ENCODE data around the gene CTDSPL.

CTDSPL gene

DNA sequence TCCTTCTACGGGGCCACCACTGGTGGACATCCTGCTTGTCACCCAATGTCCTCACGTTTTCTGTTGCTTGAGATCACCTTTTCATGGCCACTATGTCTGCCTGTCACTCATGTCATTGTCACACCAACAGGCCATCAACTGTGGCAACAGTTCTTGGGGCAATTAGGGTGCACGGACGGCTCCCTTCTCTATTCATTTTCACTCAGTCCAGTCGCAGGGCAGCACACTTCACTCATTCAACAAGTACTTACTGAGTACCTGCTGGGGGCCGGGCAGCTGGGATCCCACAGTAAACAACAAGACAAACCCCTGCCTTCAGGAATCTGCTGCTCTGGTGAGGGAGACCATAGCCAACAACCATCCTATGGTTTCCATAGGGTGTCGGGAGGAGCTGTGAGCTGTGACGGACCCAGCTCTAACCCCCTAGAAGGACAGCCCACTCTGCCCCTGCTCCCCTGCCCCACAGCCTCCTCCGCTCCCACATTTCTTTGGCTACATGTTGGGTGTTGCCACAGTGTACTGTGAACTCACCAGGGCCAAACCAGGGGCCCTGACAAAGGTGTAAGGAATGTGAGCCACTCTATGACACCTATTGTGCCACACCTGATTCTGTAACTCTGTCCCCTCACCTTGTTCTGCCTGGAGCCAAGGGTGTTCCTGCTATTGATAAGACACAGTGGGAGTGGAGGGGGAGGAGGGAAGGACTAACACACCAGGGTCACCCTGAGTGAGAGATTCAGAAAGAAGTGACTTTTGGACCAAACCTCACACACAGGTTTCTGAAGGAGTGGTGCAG, 130.8 kb downstream of the CTDSPL start:
- no peak overlapping the region for H3K27ac ChIP-seq (ENCODE audit: low read length)
- H3K9ac ChIP-seq (ENCODE audit: low read length): no peak overlapping the region
- no peak overlapping the region for H3K4me2 ChIP-seq (ENCODE audit: low read depth, low read length)
- no peak overlapping the region for H3K4me3 ChIP-seq (ENCODE audit: low read length)
- no peaks in the 10 kb centered on the region for H4K20me1 ChIP-seq (ENCODE audit: insufficient read depth, low read length)
- 0 out of 2 replicates have a peak, but pooled peaks cover 5% of the 10 kb centered on the region for H3F3A ChIP-seq (ENCODE audit: insufficient read depth, low read length)
- TF ChIP-seq, protein P1, sequence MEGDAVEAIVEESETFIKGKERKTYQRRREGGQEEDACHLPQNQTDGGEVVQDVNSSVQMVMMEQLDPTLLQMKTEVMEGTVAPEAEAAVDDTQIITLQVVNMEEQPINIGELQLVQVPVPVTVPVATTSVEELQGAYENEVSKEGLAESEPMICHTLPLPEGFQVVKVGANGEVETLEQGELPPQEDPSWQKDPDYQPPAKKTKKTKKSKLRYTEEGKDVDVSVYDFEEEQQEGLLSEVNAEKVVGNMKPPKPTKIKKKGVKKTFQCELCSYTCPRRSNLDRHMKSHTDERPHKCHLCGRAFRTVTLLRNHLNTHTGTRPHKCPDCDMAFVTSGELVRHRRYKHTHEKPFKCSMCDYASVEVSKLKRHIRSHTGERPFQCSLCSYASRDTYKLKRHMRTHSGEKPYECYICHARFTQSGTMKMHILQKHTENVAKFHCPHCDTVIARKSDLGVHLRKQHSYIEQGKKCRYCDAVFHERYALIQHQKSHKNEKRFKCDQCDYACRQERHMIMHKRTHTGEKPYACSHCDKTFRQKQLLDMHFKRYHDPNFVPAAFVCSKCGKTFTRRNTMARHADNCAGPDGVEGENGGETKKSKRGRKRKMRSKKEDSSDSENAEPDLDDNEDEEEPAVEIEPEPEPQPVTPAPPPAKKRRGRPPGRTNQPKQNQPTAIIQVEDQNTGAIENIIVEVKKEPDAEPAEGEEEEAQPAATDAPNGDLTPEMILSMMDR (IDR thresholded peaks at IDR 0.05; ENCODE audit: low read length): no peak
- TF ChIP-seq EZH2 (optimal IDR thresholded peaks at IDR 0.05; ENCODE audit: low read depth, low read length) (no peak), EZH2phosphoT487 (IDR thresholded peaks at IDR 0.05; ENCODE audit: low read length) (no peak)
- no peaks in the 10 kb centered on the region for H3K36me3 ChIP-seq (replicated peaks; ENCODE audit: insufficient read depth, low read length)
- no peaks in the 10 kb centered on the region; the same call in 1 of the 2 replicates for H3K27me3 ChIP-seq (replicated peaks; ENCODE audit: insufficient read depth, low read length)
- H3K4me1 ChIP-seq (ENCODE audit: low read length): peaks cover 18% of the 10 kb centered on the region
- no peak for DNase-seq
- H3K9me2 ChIP-seq (replicated peaks; ENCODE audit: insufficient read depth, low read length): no peaks in the 10 kb centered on the region
- no peaks in the 10 kb centered on the region for H3K79me2 ChIP-seq (ENCODE audit: low read length)
- no peak overlapping the region for H2AFZ ChIP-seq (ENCODE audit: low read length)
- H3K9me3 ChIP-seq (replicated peaks; ENCODE audit: insufficient read depth, low read length): no peaks in the 10 kb centered on the region

DNA sequence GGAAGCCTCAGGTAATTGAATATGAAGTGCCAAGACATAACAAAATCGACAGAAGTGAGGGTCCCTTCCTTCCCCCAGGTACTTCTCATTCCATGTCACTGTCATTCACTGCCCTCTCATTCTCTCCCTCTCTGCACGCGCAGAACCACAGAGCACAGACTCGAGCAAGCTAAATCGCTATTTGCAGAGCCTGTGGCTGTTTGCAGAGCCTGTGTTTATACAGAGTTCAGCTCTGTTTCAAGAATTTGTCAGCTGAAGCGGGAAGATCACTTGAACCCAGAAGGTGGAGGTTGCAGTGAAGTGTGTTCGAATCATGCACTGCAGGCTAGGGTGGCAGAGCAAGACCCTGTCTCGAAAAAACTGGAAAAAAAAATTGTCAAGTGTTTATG, 131.4 kb downstream of the CTDSPL start:
- H3K27ac ChIP-seq (ENCODE audit: low read length): no peak overlapping the region
- DNase-seq: no peak
- H2AFZ ChIP-seq (ENCODE audit: low read length): peak overlapping the region; percentile 96
- H3K9ac ChIP-seq (ENCODE audit: low read length): no peak overlapping the region
- no peak overlapping the region for H3K4me2 ChIP-seq (ENCODE audit: low read depth, low read length)
- no peaks in the 10 kb centered on the region for H4K20me1 ChIP-seq (ENCODE audit: insufficient read depth, low read length)
- no peaks in the 10 kb centered on the region for H3K36me3 ChIP-seq (replicated peaks; ENCODE audit: insufficient read depth, low read length)
- H3K9me2 ChIP-seq (replicated peaks; ENCODE audit: insufficient read depth, low read length): no peaks in the 10 kb centered on the region
- 0 out of 2 replicates have a peak, but pooled peaks cover 5% of the 10 kb centered on the region for H3F3A ChIP-seq (ENCODE audit: insufficient read depth, low read length)
- TF ChIP-seq, protein P1 (IDR thresholded peaks at IDR 0.05; ENCODE audit: low read length): no peak
- TF ChIP-seq EZH2phosphoT487 (IDR thresholded peaks at IDR 0.05; ENCODE audit: low read length): no peak
- no peak for TF ChIP-seq EZH2 (optimal IDR thresholded peaks at IDR 0.05; ENCODE audit: low read depth, low read length)
- H3K4me1 ChIP-seq (ENCODE audit: low read length): peaks cover 19% of the 10 kb centered on the region
- no peaks in the 10 kb centered on the region; the same call in 1 of the 2 replicates for H3K27me3 ChIP-seq (replicated peaks; ENCODE audit: insufficient read depth, low read length)
- no peaks in the 10 kb centered on the region for H3K9me3 ChIP-seq (replicated peaks; ENCODE audit: insufficient read depth, low read length)
- no peaks in the 10 kb centered on the region for H3K79me2 ChIP-seq (ENCODE audit: low read length)
- H3K4me3 ChIP-seq (ENCODE audit: low read length): no peak overlapping the region; the same call in 1 of the 2 replicates

- Histone ChIP-seq H3K9me2 (replicated peaks; ENCODE audit: insufficient read depth, low read length) (no peaks in the 10 kb centered on the region), H3K27me3 (replicated peaks; ENCODE audit: insufficient read depth, low read length) (no peaks in the 10 kb centered on the region; the same call in 1 of the 2 replicates), H3K9me3 (replicated peaks; ENCODE audit: insufficient read depth, low read length) (no peaks in the 10 kb centered on the region), H3K4me1 (ENCODE audit: low read length) (peaks cover 23% of the 10 kb centered on the region), H3K36me3 (replicated peaks; ENCODE audit: insufficient read depth, low read length) (no peaks in the 10 kb centered on the region), H3K79me2 (ENCODE audit: low read length) (no peaks in the 10 kb centered on the region), H4K20me1 (ENCODE audit: insufficient read depth, low read length) (no peaks in the 10 kb centered on the region), H2AFZ (ENCODE audit: low read length) (peak overlapping the region; percentile 96), H3K9ac (ENCODE audit: low read length) (peak overlapping the region; percentile 75; the same call in 1 of the 2 replicates), H3K4me2 (ENCODE audit: low read depth, low read length) (peak overlapping the region; percentile 67), H3K27ac (ENCODE audit: low read length) (no peak overlapping the region), H3F3A (ENCODE audit: insufficient read depth, low read length) (0 out of 2 replicates have a peak, but pooled peaks cover 5% of the 10 kb centered on the region), H3K4me3 (ENCODE audit: low read length) (peak overlapping the region; percentile 86)
- DNase-seq: no peak
- TF ChIP-seq EZH2phosphoT487 (IDR thresholded peaks at IDR 0.05; ENCODE audit: low read length) (no peak), EZH2 (optimal IDR thresholded peaks at IDR 0.05; ENCODE audit: low read depth, low read length) (no peak)
- TF ChIP-seq, protein P1 (IDR thresholded peaks at IDR 0.05; ENCODE audit: low read length): no peak
Observed at GRCh38 chr3:37993460-37993819, 131.8 kb downstream of the CTDSPL start.
